HCT116 (cell line): ENCODE data around the gene DHRS2.

Experiments
- CBX3 ChIP-seq: IDR thresholded peaks from 2 replicates; pipeline ENCODE4 v1.6.1; 2012; ENCODE audit warnings: low read depth
- CTCF ChIP-seq, 3 experiments: fragments of 200-600 bp in 1 of 3; sonication (generic) in 1 of 3; IDR thresholded peaks in 2 of 3; conservative IDR thresholded peaks in 1 of 3; 2 replicates each; pipeline ENCODE4 v1.5.1; 2012 to 2017; ENCODE audit warnings: low read depth in 2 of 3, low read length in 2 of 3, antibody characterized with exemption in 1 of 3, borderline replicate concordance in 1 of 3, control low read depth in 1 of 3, mild to moderate bottlenecking in 1 of 3, mixed read lengths in 1 of 3, mixed run types in 1 of 3, moderate library complexity in 1 of 3; ENCODE audit not compliant: insufficient read depth in 1 of 3
- EZH2 ChIP-seq: fragments of 200-600 bp; sonication (generic); IDR thresholded peaks from 2 replicates; pipeline ENCODE4 v1.6.1; 2017; ENCODE audit warnings: antibody characterized with exemption, mixed run types
- FOSL1 ChIP-seq: IDR thresholded peaks from 2 replicates; pipeline ENCODE4 v1.6.1; 2012; ENCODE audit warnings: low read depth
- POLR2A ChIP-seq: IDR thresholded peaks from 2 replicates; pipeline ENCODE4 v1.7.0; 2011; ENCODE audit warnings: borderline replicate concordance; ENCODE audit not compliant: insufficient read depth, insufficient read length; ENCODE audit errors: extremely low read depth
- POLR2AphosphoS5 ChIP-seq: IDR thresholded peaks from 2 replicates; pipeline ENCODE4 v1.6.1; 2011; ENCODE audit warnings: mild to moderate bottlenecking, low read depth, low read length, moderate library complexity
- SP1 ChIP-seq: IDR thresholded peaks from 2 replicates; pipeline ENCODE4 v1.6.1; 2012; ENCODE audit warnings: low read depth
- ZNF274 ChIP-seq: fragments of 200-500 bp; sonication (Bioruptor generic); IDR thresholded peaks from 2 replicates; pipeline ENCODE4 v1.6.1; 2014; ENCODE audit warnings: mild to moderate bottlenecking, low read depth, low read length, inconsistent platforms

GRCh38 chr14:23614395-23614828, 21.8 kb upstream of the DHRS2 start:
- TF ChIP-seq CTCF (IDR thresholded peaks at IDR 0.05 in 2 of 3, conservative IDR thresholded peaks at IDR 0.05 in 1 of 3; ENCODE audit: borderline replicate concordance in 1 of 3, insufficient read depth in 1 of 3, low read depth in 2 of 3, low read length in 2 of 3) = no peak
- TF ChIP-seq EZH2 = no peak
- no peak for TF ChIP-seq SP1
- TF ChIP-seq POLR2A = no peak
- TF ChIP-seq CBX3 = no peak
- TF ChIP-seq POLR2AphosphoS5 = no peak
- TF ChIP-seq ZNF274 = no peak
- no peak for TF ChIP-seq FOSL1
